Natural killer cell treated with Interleukin-12 subunit alpha and Interleukin-12 subunit beta and Interleukin-15 and Interleukin-18, amount 100 ng/mL, for 72 hours (primary cell): Measurements from ENCODE around the gene NDUFAF8. TPM values are rescaled to one million over a fixed set of nuclear protein-coding genes. Genes with fewer than 3 reads are reported as not detected.

ENCODE experiments used
- ATAC-seq, 2 donors: fragments of 150-1000 bp; cut with Tn5 transposase in 1 of 2; sonication (Bioruptor Pico), chemical (Tn5 transposase) in 1 of 2; 2 replicates each; pipeline ENCODE4 v1.10.0; 2021
- DNase-seq: peaks from one replicate; pipeline ENCODE4 v3.0.0; 2022; ENCODE audit warnings: low spot score
- H3K27ac Mint-ChIP-seq, 2 donors: 1 replicate in 1 of 2; 2 replicates in 1 of 2; pipeline ENCODE4 v1.8.0; 2022; ENCODE audit warnings: mixed read lengths in 2 of 2, mild to moderate bottlenecking in 1 of 2, moderate library complexity in 1 of 2
- H3K27me3 Mint-ChIP-seq, 2 donors: 1 replicate in 1 of 2; 2 replicates in 1 of 2; pipeline ENCODE4 v1.8.0; 2022; ENCODE audit warnings: mixed read lengths in 2 of 2
- H3K36me3 Mint-ChIP-seq: one replicate; pipeline ENCODE4 v1.8.0; 2022; ENCODE audit warnings: mixed read lengths
- H3K4me1 Mint-ChIP-seq, 2 donors: 1 replicate in 1 of 2; 2 replicates in 1 of 2; pipeline ENCODE4 v1.8.0; 2022; ENCODE audit warnings: low read depth in 2 of 2, mixed read lengths in 2 of 2, mild to moderate bottlenecking in 1 of 2
- H3K4me3 Mint-ChIP-seq: one replicate; pipeline ENCODE4 v1.8.0; 2022; ENCODE audit warnings: mixed read lengths
- H3K9me3 Mint-ChIP-seq: 2 replicates; pipeline ENCODE4 v1.8.0; 2022; ENCODE audit warnings: mixed read lengths
- total RNA-seq, 2 donors: library from RNA; stranded (reverse); gene quantifications; one replicate each; pipeline ENCODE4 v1.2.3, GENCODE V29; 2022

The NDUFAF8 gene, protein sequence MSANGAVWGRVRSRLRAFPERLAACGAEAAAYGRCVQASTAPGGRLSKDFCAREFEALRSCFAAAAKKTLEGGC
- 100 to 1,000 TPM in 1 of 2 donors, 10 to 100 TPM in 1; 58.1 to 107 TPM for total RNA-seq

DNA sequence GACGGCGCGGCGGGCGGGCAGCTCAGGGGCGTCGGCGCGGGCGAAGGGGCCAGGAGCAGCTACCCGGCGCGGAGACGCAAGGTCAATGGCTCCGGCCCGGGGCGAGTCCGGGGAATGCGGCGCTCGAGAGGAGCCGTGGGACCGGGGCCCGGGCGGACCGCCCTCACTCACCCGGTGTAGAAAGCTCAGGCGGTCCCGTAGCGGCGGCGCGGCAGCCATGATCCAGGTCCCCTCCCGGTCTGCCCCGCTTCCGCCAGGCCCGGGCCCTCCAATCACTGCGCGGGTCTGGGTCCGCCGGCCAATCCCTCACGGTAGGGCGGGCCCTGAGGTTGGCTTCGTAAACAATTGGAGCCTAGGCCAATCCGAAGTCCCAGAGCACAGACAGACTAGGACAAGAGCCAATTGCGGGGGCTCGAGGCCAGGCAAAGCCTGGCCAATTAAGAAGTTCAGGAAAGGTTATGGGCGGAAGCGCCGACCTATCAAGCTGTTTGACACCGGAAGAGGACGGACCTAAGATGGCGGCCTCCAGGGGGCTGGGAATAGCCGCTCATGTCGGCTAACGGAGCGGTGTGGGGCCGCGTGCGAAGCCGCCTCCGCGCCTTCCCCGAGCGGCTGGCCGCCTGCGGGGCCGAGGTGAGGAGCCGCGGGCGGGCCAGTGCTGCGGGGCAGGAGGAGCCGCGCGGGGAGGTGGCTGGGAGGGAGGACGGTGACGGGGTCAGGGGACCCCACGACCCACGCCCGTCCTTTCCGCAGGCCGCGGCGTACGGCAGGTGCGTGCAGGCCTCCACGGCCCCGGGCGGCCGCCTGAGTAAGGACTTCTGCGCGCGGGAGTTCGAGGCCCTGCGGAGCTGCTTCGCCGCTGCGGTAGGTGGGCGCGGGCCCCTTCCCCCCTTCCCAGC, at the start of gene NDUFAF8, which contains the start of gene TEPSIN:
TSS of gene NDUFAF8 (plus strand) at position 504 of the 899 bp plus-strand sequence. CDS start at position 550, 46 bp downstream.
TSS of gene TEPSIN (minus strand) at position 241 of the 899 bp plus-strand sequence. CDS start at position 219, 22 bp downstream.
- peak; percentile 98 for ATAC-seq
- H3K9me3 Mint-ChIP-seq: no peaks in the 10 kb centered on the region
- peak within 1 kb of the TSS; percentile 87 for H3K4me3 Mint-ChIP-seq
- H3K27ac Mint-ChIP-seq: peak within 1 kb of the TSS; percentile 75 to 87
- DNase-seq: peak; percentile 97
- H3K36me3 Mint-ChIP-seq: no peaks in the 10 kb centered on the region
- no peaks in the 10 kb centered on the region for H3K27me3 Mint-ChIP-seq
- peaks cover 25 to 40% of the 10 kb centered on the region in 2 donors for H3K4me1 Mint-ChIP-seq

DNA sequence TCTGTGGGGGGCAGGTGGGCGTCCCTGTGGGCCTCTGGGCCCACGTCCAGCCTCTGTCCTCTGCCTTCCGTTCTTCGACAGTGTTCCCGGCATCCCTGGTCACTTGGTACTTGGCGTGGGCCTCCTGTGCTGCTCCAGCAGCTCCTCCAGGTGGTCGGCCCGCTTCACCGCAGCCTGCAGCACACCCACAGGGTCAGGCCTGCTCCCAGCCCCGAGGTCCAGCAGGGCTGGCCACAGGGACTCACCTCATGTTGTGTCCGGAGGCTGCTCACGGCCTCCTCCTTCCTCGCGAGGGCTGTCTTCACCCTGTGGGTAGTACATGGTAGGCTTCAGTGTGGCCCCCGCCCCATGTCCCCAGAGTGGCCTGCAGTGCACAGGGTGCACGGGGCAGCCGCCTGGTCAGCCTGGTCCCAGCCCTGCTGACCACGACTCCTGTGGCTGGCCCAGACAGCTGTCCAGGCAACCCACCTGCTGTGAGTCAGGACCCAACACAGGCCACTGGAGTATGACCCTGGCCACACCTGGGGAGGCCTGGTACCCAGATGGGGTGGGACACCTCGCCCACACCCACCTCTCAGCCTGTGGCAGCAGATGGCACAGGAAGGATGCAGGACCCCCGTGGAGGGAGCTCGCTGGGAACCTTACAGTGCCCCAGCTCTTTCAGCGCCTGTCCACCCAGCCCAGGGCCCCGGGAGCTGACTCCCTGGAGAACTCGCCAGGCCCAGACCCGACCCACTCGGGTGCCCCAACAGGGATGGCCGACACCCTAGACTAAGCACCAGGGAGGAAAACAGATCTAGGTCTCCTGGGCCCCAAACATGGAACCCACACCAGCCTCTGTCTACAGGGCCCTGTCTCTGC, 49.2 kb upstream of the NDUFAF8 start:
- Mint-ChIP-seq H3K27me3 (peaks cover 0 to 2% of the 10 kb centered on the region in 2 donors), H3K27ac (no peak overlapping the region), H3K9me3 (no peaks in the 10 kb centered on the region), H3K4me3 (no peak overlapping the region), H3K4me1 (no peaks in the 10 kb centered on the region), H3K36me3 (no peaks in the 10 kb centered on the region)
- DNase-seq (no peak), ATAC-seq (no peak)

DNA sequence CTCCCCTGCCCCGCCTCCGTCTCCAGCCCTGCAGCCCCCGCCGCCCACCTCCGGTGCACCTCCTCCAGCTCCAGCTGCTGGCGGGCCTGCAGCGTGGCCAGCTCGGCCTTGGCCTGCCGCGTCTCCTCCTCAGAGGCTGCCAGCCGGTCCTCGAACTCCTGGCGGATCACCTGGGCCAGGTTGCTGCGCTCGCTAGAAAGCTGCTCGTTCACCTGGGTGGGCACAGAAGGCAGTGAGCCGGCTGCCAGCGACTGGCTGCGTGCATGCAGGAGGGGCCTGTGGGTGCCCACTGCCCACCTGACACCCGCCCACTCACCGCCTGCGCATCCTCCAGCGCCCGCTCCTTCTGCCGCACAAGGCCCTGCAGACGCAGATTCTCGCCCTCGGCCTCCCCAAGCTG, 48.5 kb upstream of the NDUFAF8 start:
- Mint-ChIP-seq H3K4me3 (no peak overlapping the region), H3K9me3 (no peaks in the 10 kb centered on the region), H3K27me3 (no peaks in the 10 kb centered on the region), H3K4me1 (no peaks in the 10 kb centered on the region), H3K27ac (no peak overlapping the region), H3K36me3 (no peaks in the 10 kb centered on the region)
- DNase-seq (no peak), ATAC-seq (no peak)

DNA sequence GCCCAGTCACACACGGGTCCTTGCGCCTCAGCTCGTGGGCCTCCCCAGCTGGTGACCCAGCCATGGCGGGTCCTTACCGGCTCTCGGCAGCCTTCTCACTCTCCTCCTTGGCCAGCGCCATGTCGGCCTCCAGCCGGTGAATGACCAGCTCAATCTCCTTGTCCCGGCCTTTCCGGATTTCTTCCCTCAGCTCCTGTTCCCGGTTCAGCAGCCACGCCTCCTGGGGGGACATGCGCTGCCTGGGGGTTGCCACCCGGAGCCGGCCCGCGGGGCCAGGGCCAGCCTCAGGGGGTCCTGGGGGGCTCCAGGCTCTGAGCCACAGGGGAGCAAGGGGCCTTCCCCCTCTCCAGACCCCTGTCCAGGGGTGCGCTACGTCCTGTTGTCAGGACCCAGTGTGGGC, 48.0 kb upstream of the NDUFAF8 start:
- DNase-seq (no peak), ATAC-seq (no peak)
- Mint-ChIP-seq H3K4me1 (no peaks in the 10 kb centered on the region), H3K36me3 (no peaks in the 10 kb centered on the region), H3K27ac (no peak overlapping the region), H3K9me3 (no peaks in the 10 kb centered on the region), H3K4me3 (no peak overlapping the region), H3K27me3 (no peaks in the 10 kb centered on the region)

DNA sequence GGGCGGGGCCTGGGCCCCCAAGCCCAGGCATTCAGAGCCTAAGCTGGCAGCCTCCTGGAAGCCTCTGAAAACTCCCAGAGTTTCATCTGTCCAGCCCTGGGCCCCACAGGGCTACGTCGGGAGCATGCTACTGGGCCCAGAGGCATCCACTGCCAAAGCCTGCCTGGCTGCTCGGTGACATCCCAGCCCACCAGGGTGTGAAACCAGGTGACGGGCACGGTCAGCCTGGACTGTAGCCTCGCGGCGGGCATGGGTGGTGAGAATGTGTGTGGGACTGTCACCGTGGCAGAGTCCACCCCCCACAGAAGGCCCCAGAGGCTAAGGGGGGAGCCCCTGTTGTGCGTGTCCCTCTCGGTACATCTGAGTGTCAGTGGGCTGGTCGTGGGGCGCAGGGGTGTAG, 47.5 kb upstream of the NDUFAF8 start:
- Mint-ChIP-seq H3K27me3 (no peaks in the 10 kb centered on the region), H3K9me3 (no peaks in the 10 kb centered on the region), H3K36me3 (no peaks in the 10 kb centered on the region), H3K27ac (no peak overlapping the region), H3K4me1 (no peaks in the 10 kb centered on the region), H3K4me3 (no peak overlapping the region)
- DNase-seq (no peak), ATAC-seq (no peak)

DNA sequence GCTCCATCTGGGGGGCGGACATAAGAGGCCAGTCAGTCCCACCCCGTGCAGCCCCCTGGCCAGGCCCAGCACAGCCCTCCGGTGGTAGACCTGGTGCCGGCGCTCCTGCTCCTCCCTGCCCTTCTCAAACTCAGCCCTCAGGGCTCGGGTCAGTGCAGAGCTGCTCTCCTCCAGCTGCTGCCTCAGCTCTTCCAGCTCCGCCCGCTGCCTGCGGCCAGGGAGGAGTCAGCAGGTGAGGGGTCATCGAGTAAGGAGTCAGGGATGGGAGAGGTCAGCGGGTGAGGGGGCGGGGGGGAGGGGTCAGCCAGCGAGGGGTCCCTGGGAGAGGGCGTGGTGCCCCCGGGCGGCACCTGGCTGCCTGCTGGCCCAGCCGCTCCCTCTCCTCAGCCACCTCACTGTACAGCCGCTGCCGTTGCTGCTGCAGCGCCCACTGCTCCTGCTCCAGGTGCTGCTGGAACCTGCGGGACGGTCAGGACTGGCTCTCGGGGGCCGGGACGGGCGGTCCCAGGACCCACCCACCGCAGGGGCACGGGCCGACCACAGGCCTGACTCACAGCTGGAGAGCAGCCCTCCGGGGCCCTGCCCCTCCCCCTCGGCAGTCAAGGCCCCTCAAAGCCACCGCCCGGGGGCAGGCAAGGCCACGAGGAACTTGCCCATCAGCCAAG, 46.6 kb upstream of the NDUFAF8 start:
- H3K27ac Mint-ChIP-seq: no peak overlapping the region
- no peaks in the 10 kb centered on the region for H3K9me3 Mint-ChIP-seq
- ATAC-seq: no peak
- no peaks in the 10 kb centered on the region for H3K27me3 Mint-ChIP-seq
- H3K36me3 Mint-ChIP-seq: no peaks in the 10 kb centered on the region
- no peak for DNase-seq
- no peak overlapping the region for H3K4me3 Mint-ChIP-seq
- H3K4me1 Mint-ChIP-seq: no peaks in the 10 kb centered on the region

DNA sequence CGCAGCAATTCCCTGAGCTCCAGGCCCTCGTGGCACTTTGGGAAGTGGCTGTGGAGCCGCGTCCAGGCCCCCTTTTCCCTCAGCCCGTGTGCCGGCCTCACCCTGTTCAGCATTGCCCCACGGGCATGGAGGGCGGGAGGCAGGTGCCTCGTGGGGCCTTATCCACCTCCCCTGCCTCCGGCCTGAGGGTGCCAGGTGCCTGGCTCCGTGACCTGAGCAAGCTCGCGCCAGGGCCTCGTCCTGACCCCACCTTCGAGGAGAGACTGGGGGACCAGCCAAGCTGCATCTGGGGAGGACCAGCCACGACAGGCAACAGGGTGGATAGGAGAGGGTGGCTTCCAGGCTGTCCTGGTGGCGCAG, 46.1 kb upstream of the NDUFAF8 start:
- H3K36me3 Mint-ChIP-seq: no peaks in the 10 kb centered on the region
- no peak overlapping the region for H3K4me3 Mint-ChIP-seq

DNA sequence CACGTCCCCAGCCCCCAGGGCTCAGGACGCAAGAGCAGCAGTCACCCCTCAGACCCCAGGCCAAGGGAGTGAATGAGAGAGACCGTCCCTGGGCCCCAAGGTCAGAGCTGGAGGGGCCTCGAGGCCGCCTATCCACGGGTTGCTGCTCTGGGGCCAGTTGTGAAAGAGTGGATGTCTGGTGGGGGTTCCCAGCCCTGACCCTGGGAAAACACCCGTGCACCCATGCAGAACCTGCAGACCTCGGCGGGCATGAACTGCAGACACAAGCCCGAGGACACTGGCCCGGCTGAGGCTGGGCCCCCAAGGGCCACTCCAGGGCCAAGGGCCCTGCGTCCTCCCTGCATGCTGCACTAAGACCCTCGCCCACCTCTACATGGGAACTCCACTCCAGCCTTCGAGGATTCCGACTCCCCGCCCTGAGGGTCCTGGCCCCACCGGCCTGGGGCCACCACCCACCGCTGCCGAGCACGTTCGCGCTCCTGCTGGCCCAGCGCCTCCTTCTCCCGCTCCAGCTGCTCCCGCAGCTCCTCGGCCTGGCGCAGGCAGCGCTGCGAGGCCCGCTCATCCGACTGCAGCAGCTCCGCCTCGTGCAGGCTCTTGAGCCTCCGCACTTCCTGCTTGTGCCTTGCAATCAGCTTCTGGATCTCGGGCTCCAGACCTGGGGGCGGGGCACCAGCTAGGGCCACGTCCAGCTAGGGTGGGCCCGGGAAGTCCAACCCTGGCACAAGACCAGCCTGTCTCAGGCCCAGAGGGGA, 45.5 kb upstream of the NDUFAF8 start:
- no peak for DNase-seq
- Mint-ChIP-seq H3K4me3 (no peak overlapping the region), H3K27me3 (no peaks in the 10 kb centered on the region), H3K9me3 (no peaks in the 10 kb centered on the region), H3K36me3 (no peaks in the 10 kb centered on the region), H3K4me1 (no peaks in the 10 kb centered on the region), H3K27ac (no peak overlapping the region)
- no peak for ATAC-seq

More for the DNA sequence above, 46.1 kb upstream of the NDUFAF8 start:
- ATAC-seq: no peak
- DNase-seq: no peak
- no peaks in the 10 kb centered on the region for H3K9me3 Mint-ChIP-seq
- H3K27ac Mint-ChIP-seq: no peak overlapping the region
- H3K4me1 Mint-ChIP-seq: no peaks in the 10 kb centered on the region
- no peaks in the 10 kb centered on the region for H3K27me3 Mint-ChIP-seq

DNA sequence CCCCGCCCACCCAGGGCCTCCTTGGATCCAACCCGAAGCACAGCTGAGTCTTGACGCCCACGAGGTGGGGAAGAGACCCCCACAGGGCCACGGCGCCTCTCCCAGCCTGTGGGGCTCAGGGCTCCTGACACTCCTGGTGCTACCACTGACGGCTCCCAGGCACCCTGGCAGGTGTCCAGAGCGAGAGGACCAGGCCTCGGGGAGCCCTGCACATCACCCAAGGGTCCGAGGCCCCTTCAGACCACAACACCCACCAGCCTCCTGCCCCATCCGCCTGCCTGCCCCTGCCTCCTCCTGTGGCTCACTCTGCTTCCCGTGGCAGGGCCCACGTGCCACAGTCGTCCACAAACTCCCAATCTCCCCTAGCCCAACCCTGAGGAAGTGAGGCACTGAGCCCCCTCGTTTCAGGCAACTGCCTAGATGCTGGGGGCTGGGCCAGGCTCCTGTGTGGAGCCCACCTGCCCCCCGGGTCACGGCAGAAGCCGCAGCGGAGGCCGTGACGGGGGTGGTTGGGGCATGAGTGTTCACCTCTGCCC, 44.8 kb upstream of the NDUFAF8 start:
- H3K4me3 Mint-ChIP-seq: no peak overlapping the region
- no peak overlapping the region for H3K27ac Mint-ChIP-seq
- H3K36me3 Mint-ChIP-seq: no peaks in the 10 kb centered on the region
- no peak for DNase-seq
- H3K9me3 Mint-ChIP-seq: no peaks in the 10 kb centered on the region
- no peaks in the 10 kb centered on the region for H3K27me3 Mint-ChIP-seq
- no peaks in the 10 kb centered on the region for H3K4me1 Mint-ChIP-seq
- ATAC-seq: no peak

DNA sequence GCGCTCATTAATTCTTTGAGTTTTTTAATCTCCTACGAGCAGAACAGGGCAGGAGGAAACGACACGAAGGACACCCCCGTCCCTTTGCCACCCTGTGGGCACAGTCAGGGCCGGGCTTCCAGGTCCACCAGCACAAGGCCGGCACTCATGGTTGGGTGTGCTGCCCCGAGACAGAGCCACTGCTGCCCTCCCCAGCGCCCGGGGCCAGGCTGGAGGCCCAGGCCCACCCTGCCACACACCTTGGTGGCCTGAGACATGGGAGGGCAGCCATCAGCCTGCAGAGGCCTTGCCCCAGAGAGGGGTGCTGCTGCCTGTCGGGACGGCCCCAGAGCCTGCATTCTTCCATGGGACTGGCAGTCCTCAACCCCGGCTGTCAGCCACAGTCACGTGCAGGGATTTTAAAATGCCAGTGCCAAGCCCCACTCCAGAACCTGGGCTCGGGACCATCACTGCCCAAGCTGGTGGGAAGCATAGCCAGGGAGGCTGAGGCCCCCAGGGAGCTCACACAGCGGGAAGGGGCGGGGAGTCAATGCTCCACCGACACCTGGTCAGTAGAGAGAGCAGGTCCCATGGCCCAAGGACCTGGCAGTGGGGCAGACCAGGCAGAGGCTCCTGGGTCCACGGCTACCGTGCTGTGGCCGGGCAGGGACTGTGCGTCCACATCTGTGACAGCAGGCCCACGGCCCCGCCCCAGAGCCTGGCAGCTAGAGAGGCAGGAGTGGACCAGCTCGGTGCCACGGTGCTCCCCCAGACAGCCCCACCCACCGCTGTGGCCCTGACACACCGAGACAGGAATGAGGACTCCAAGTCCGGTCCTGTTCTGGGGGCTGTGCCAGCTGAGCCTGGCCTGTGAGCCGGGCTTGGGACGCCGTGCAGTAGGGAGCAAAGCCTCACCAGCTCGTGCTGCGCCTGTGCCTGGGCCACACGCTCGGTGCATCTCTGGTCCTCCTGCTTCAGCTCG, 43.9 kb upstream of the NDUFAF8 start:
- Mint-ChIP-seq H3K36me3 (no peaks in the 10 kb centered on the region), H3K4me1 (no peaks in the 10 kb centered on the region), H3K4me3 (no peak overlapping the region), H3K9me3 (no peaks in the 10 kb centered on the region), H3K27ac (no peak overlapping the region), H3K27me3 (no peaks in the 10 kb centered on the region)
- ATAC-seq (no peak), DNase-seq (no peak)

DNA sequence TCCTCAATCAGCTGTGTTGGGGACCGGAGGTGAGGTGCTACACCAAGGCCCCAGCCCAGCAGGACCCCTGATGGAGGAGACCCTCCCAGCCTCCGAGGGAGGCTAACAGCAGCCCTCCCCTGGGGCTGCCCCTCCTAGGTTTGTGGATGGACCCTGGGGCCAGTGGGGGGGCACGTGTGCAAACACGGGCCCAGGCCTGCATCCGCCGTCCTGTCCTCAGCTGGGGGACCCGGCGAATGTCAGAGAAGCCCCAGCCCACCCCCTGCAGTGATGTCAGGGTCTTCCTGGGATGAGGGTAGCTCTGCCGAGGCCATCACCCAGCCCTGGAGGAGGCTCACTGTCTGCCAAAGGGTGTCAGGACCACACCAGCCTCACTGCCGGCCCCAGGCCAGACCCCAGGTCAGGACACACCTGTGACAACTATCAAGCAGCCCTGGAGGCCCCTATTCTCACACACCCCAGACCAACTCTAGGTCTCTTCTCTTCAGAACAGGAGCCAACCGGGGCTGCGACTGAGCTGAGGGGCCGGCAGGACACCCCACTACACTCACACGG, 43.1 kb upstream of the NDUFAF8 start:
- H3K36me3 Mint-ChIP-seq: no peaks in the 10 kb centered on the region
- no peaks in the 10 kb centered on the region for H3K9me3 Mint-ChIP-seq
- no peak for DNase-seq
- no peaks in the 10 kb centered on the region for H3K27me3 Mint-ChIP-seq
- no peak overlapping the region for H3K4me3 Mint-ChIP-seq
- ATAC-seq: no peak
- H3K27ac Mint-ChIP-seq: no peak overlapping the region
- no peaks in the 10 kb centered on the region for H3K4me1 Mint-ChIP-seq
